ENCODE data around the gene MARCHF9.

DNA sequence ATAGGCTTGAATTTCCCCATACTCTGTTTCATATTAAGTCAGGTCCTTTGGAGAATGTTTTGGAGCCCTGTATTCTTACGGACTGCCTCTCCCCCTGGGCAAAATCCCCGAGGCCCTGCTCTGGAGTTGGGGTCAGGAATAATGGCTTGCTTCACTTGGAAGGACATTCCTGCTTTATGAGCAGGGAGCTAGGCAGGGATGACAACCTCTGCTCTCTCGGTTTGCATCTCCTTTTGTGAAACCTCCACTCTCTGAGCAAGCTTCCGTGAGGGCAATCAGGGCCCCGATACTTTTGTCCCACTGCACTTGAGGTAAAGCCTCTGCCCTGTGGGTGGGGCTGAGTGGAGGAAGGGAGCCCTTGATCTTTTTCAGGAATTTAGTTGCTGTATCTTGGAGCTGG, 41.7 kb upstream of the MARCHF9 start:
- TF ChIP-seq CTCF (IDR thresholded peaks at IDR 0.05; ENCODE audit: insufficient read depth, low read length, poor library complexity, severe bottlenecking): no peak
- no peak for TF ChIP-seq EZH2phosphoT487 (conservative IDR thresholded peaks at IDR 0.05; ENCODE audit: low read length)
